WTC11 (cell line): Measurements from ENCODE around the gene SELENBP1. TPM values are rescaled to one million over a fixed set of nuclear protein-coding genes. Genes with fewer than 3 reads are reported as not detected.

Experiments used
- ATAC-seq: fragments of 200-7000 bp; cut with Tn5 transposase; 2 replicates; pipeline ENCODE4 v1.10.0; 2021; ENCODE audit warnings: mild to moderate bottlenecking, moderate library complexity
- CTCF ChIA-PET: fragments of 300-600 bp; sonication (Branson Sonifier 250); formaldehyde crosslinking; loops from one replicate; lab custom pipeline; 2021; ENCODE audit warnings: antibody characterized with exemption; lab: Charles Lee
- POLR2A ChIA-PET: fragments of 350-600 bp; sonication (Branson Sonifier 250); formaldehyde crosslinking; loops from one replicate; lab custom pipeline; 2021; ENCODE audit warnings: antibody characterized with exemption; lab: Charles Lee
- DNase-seq: peaks from one replicate; pipeline ENCODE4 v3.0.0; 2021; ENCODE audit warnings: low spot score
- H3K27ac Mint-ChIP-seq: 2 replicates; pipeline ENCODE4 v1.8.0; 2021; ENCODE audit warnings: mixed read lengths
- H3K27me3 Mint-ChIP-seq: 2 replicates; pipeline ENCODE4 v1.8.0; 2021; ENCODE audit warnings: low read depth, mild to moderate bottlenecking, moderate library complexity, mixed read lengths
- H3K36me3 Mint-ChIP-seq: 2 replicates; pipeline ENCODE4 v1.8.0; 2021; ENCODE audit warnings: mixed read lengths
- H3K4me1 Mint-ChIP-seq: 2 replicates; pipeline ENCODE4 v1.8.0; 2022; ENCODE audit warnings: mixed read lengths
- H3K4me3 Mint-ChIP-seq: 2 replicates; pipeline ENCODE4 v1.8.0; 2021; ENCODE audit warnings: mild to moderate bottlenecking, moderate library complexity, mixed read lengths
- H3K9me3 Mint-ChIP-seq: 2 replicates; pipeline ENCODE4 v1.8.0; 2021; ENCODE audit warnings: mixed read lengths
- ESRRA ChIP-seq: sonication (generic); formaldehyde crosslinking; IDR thresholded peaks from 2 replicates; pipeline ENCODE4 v1.8.1; 2022; ENCODE audit warnings: mild to moderate bottlenecking, missing genetic modification reagents, borderline replicate concordance
- FOXJ3 ChIP-seq: sonication (generic); formaldehyde crosslinking; IDR thresholded peaks from 2 replicates; pipeline ENCODE4 v1.9.0; 2021; ENCODE audit warnings: missing genetic modification reagents, mild to moderate bottlenecking, borderline replicate concordance
- GABPB1 ChIP-seq: sonication (generic); formaldehyde crosslinking; IDR thresholded peaks from 2 replicates; pipeline ENCODE4 v1.8.1; 2023; ENCODE audit warnings: mild to moderate bottlenecking, missing genetic modification reagents
- MYBL2 ChIP-seq: sonication (generic); formaldehyde crosslinking; IDR thresholded peaks from 2 replicates; pipeline ENCODE4 v1.8.1; 2023; ENCODE audit warnings: mild to moderate bottlenecking, moderate library complexity, missing genetic modification reagents
- ZNF138 ChIP-seq: sonication (generic); formaldehyde crosslinking; conservative IDR thresholded peaks from 2 replicates; pipeline ENCODE4 v1.8.1; 2022; ENCODE audit warnings: mild to moderate bottlenecking, moderate library complexity, missing genetic modification reagents
- total RNA-seq: library from RNA; stranded (reverse); gene quantifications from 3 replicates; pipeline ENCODE4 v1.2.3, GENCODE V29; 2021
- TF ChIP-seq, protein P1 (sequence below): sonication (generic); formaldehyde crosslinking; IDR thresholded peaks from 2 replicates; pipeline ENCODE4 v1.8.1; 2023; ENCODE audit warnings: mild to moderate bottlenecking, missing genetic modification reagents, moderate library complexity
- TF ChIP-seq, protein P2 (sequence below): fragments of 250-450 bp; sonication (Bioruptor Pico); conservative IDR thresholded peaks from 2 replicates; pipeline ENCODE4 v1.9.0; 2021; ENCODE audit warnings: mild to moderate bottlenecking
- TF ChIP-seq, protein P3 (sequence below): fragments of 250-450 bp; sonication (Bioruptor Pico); IDR thresholded peaks from 2 replicates; pipeline ENCODE4 v1.9.0; 2021; ENCODE audit warnings: mild to moderate bottlenecking
- TF ChIP-seq, protein P4 (sequence below): sonication (generic); formaldehyde crosslinking; IDR thresholded peaks from 2 replicates; pipeline ENCODE4 v1.8.0; 2022; ENCODE audit warnings: mild to moderate bottlenecking, missing genetic modification reagents
- TF ChIP-seq, protein P5 (sequence below): sonication (generic); formaldehyde crosslinking; conservative IDR thresholded peaks from 2 replicates; pipeline ENCODE4 v1.8.1; 2023; ENCODE audit warnings: mild to moderate bottlenecking, low read depth, missing genetic modification reagents, moderate library complexity

SELENBP1 gene
- total RNA-seq, 1 experiment from 2014 or later, result 17.9 TPM

DNA sequence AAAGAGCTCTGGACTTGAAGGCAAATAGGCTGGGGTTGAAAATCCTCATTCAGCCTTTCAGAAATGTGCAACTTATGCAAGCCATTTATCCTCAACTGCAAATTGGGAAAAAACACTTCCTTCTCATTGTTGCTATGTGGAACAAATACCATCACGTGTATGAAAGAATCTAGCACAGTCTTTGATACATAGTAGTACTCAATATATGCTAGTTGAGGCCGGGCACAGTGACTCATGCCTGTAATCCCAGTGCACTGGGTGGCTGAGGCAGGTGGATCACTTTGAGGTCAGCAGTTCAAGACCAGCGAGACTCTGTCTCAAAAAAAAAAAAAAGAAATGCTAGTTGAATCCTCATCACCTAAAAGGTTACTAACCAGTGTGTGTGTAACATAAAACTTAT, 53.5 kb downstream of the SELENBP1 start (continued):
- TF ChIP-seq, protein P1, sequence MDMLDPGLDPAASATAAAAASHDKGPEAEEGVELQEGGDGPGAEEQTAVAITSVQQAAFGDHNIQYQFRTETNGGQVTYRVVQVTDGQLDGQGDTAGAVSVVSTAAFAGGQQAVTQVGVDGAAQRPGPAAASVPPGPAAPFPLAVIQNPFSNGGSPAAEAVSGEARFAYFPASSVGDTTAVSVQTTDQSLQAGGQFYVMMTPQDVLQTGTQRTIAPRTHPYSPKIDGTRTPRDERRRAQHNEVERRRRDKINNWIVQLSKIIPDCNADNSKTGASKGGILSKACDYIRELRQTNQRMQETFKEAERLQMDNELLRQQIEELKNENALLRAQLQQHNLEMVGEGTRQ, result no peak
- TF ChIP-seq FOXJ3 (CRISPR knock-in tag), result no peak
- TF ChIP-seq, protein P2, sequence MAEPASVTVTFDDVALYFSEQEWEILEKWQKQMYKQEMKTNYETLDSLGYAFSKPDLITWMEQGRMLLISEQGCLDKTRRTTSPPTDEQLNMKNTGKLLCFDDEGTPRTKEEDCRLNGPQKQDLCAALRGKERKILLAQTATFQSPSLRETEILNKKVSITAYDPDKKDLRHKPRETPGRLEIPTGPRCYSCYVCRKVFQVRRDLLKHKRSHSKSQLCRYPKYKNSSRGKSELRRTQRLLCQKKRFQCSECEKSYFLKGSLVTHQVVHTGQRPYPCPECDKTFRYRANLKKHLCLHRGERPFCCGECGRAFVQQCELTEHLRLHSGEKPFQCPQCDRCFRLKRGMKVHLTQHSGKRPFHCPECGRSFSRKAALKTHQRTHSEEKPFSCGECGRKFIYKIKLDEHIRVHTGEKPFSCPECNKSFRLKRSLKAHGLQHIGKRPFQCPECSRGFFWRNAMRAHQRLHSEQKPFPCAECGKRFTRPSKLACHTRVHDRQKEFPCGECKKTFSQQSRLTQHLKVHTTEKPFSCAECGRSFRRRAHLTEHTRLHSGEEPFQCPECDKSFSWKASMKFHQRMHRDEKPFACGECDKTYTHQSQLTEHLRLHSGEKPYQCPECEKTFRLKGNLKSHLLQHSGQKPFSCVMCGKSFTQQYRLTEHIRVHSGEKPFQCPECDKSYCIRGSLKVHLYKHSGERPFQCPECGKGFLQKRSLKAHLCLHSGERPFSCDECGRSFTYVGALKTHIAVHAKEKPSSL (CRISPR knock-in tag), result no peak

DNA sequence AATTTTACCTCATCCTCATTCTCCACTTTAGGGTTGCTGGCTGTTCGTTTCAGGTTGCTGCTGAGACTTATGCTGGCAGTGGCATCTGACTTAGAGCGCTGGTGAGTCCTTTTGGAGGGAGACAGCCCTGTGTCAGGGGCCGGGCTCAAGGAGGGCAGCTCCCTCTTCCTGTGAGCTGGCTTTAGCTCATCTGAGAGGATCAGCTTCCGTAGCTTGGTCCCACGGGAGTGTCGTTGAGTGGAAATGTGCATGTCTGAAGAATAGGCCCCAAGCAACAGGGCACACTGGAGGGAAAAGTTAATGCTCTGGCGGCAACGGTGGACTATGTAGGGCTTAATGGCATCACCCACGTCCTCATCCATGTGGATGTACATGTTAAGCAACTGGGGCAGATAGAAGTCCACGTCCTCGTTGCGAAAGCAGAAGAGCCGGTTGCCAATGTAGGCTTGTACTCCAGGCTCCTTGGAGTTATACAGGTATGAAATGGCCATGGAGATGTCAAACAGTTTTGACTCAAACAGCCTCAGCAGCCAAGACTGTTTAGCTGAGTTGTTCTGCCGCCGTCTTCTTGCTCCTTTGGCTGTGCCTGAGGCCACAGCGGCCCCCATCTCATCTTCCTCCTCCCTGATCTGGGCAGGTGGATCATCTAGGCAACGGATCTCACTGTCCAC, 56.8 kb downstream of the SELENBP1 start:
- Mint-ChIP-seq H3K27ac (peak overlapping the region; percentile 37; the same call in 1 of the 2 replicates), H3K4me3 (no peak overlapping the region), H3K9me3 (no peaks in the 10 kb centered on the region), H3K27me3 (no peaks in the 10 kb centered on the region), H3K36me3 (peaks cover 11% of the 10 kb centered on the region), H3K4me1 (peaks cover 4% of the 10 kb centered on the region)
- POLR2A ChIA-PET, result no interaction called here
- no peak for ATAC-seq
- TF ChIP-seq ZNF138, result no peak
- TF ChIP-seq ESRRA (CRISPR knock-in tag), result no peak
- TF ChIP-seq, protein P3, sequence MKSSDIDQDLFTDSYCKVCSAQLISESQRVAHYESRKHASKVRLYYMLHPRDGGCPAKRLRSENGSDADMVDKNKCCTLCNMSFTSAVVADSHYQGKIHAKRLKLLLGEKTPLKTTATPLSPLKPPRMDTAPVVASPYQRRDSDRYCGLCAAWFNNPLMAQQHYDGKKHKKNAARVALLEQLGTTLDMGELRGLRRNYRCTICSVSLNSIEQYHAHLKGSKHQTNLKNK (CRISPR knock-in tag), result no peak
- TF ChIP-seq GABPB1, result no peak
- TF ChIP-seq, protein P4, sequence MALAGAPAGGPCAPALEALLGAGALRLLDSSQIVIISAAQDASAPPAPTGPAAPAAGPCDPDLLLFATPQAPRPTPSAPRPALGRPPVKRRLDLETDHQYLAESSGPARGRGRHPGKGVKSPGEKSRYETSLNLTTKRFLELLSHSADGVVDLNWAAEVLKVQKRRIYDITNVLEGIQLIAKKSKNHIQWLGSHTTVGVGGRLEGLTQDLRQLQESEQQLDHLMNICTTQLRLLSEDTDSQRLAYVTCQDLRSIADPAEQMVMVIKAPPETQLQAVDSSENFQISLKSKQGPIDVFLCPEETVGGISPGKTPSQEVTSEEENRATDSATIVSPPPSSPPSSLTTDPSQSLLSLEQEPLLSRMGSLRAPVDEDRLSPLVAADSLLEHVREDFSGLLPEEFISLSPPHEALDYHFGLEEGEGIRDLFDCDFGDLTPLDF (CRISPR knock-in tag), result no peak
- TF ChIP-seq, protein P5, sequence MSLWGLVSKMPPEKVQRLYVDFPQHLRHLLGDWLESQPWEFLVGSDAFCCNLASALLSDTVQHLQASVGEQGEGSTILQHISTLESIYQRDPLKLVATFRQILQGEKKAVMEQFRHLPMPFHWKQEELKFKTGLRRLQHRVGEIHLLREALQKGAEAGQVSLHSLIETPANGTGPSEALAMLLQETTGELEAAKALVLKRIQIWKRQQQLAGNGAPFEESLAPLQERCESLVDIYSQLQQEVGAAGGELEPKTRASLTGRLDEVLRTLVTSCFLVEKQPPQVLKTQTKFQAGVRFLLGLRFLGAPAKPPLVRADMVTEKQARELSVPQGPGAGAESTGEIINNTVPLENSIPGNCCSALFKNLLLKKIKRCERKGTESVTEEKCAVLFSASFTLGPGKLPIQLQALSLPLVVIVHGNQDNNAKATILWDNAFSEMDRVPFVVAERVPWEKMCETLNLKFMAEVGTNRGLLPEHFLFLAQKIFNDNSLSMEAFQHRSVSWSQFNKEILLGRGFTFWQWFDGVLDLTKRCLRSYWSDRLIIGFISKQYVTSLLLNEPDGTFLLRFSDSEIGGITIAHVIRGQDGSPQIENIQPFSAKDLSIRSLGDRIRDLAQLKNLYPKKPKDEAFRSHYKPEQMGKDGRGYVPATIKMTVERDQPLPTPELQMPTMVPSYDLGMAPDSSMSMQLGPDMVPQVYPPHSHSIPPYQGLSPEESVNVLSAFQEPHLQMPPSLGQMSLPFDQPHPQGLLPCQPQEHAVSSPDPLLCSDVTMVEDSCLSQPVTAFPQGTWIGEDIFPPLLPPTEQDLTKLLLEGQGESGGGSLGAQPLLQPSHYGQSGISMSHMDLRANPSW (CRISPR knock-in tag), result no peak
- TF ChIP-seq MYBL2 (CRISPR knock-in tag), result no peak
- CTCF ChIA-PET, result interaction anchor here (1.8 to 2.3 kb wide), 2 partner anchors 15 to 25 kb away, joined by 7 to 9 read pairs; no protein-coding TSS in a partner anchor
- no peak for DNase-seq

Other genes starting within 250 kb of the SELENBP1 start
- 16.3 to 21.0 TPM (median 18.1 TPM) in 3 replicates for gene SEMA6C, start 226.1 kb downstream of the SELENBP1 start, total RNA-seq
- gene TNFAIP8L2, start 216.1 kb downstream of the SELENBP1 start, total RNA-seq, result 0.15 TPM in 1 of 3 replicates, not detected in the others
- gene LYSMD1, start 206.8 kb downstream of the SELENBP1 start, total RNA-seq, result 6.3 to 7.8 TPM (median 6.9 TPM) in 3 replicates
- 35.3 to 45.3 TPM (median 35.8 TPM) in 3 replicates for gene SCNM1, start 206.6 kb downstream of the SELENBP1 start, total RNA-seq
- 0.66 to 0.82 TPM (median 0.79 TPM) in 3 replicates for gene TMOD4, start 196.7 kb downstream of the SELENBP1 start, total RNA-seq
- gene VPS72, start 182.5 kb downstream of the SELENBP1 start, total RNA-seq, result 87.2 to 103 TPM (median 97.6 TPM) in 3 replicates
- 77.8 to 84.8 TPM (median 81.3 TPM) in 3 replicates for gene PIP5K1A, start 174.2 kb downstream of the SELENBP1 start, total RNA-seq
- gene PSMD4, start 118.0 kb downstream of the SELENBP1 start, total RNA-seq, result 184 to 202 TPM (median 186 TPM) in 3 replicates
- 54.1 to 56.8 TPM (median 55.1 TPM) in 3 replicates for gene ZNF687, start 90.4 kb downstream of the SELENBP1 start, total RNA-seq
- 25.6 to 33.6 TPM (median 30.5 TPM) in 3 replicates for gene PI4KB, start 45.3 kb downstream of the SELENBP1 start, total RNA-seq
- gene RFX5, start 25.5 kb downstream of the SELENBP1 start, total RNA-seq, result 59.2 to 69.2 TPM (median 67.7 TPM) in 3 replicates
- 360 to 414 TPM (median 383 TPM) in 3 replicates for gene PSMB4, start 26.9 kb upstream of the SELENBP1 start, total RNA-seq
- 88.1 to 107 TPM (median 105 TPM) in 3 replicates for gene POGZ, start 86.8 kb upstream of the SELENBP1 start, total RNA-seq
- 52.4 to 68.7 TPM (median 55.6 TPM) in 3 replicates for gene CGN, start 138.7 kb upstream of the SELENBP1 start, total RNA-seq
- 7.7 to 8.6 TPM (median 7.9 TPM) in 3 replicates for gene TUFT1, start 167.6 kb upstream of the SELENBP1 start, total RNA-seq
- 50.0 to 56.0 TPM (median 50.3 TPM) in 3 replicates for gene SNX27, start 239.3 kb upstream of the SELENBP1 start, total RNA-seq